Activated T-helper 1 cell treated with anti-CD3 and anti-CD28 coated beads, Interleukin-12 subunit alpha, Interleukin-12 subunit beta, Interleukin-2, Interleukin-4 antibody, amounts not matched to agents 30 ng/mL and 10 ng/mL and 1 ng/mL, durations not matched to agents 14 hours and 24 hours and 36 hours (primary cell): ENCODE results near the gene MRPL44. TPM values are rescaled to one million over a fixed set of nuclear protein-coding genes. Genes with fewer than 3 reads are reported as not detected.
A peak's percentile ranks its signal among the peaks of the same experiment; 100 is the strongest.
"Not testable (repeated sequence)": the region's sequence is repeated elsewhere in the genome, so short reads cannot be mapped to it uniquely, and the experiment has no call there.

ENCODE experiments used
- DNase-seq: peaks from one replicate; pipeline ENCODE4 v3.0.0; 2021; ENCODE audit warnings: low spot score
- H3K27ac Mint-ChIP-seq: one replicate; pipeline ENCODE4 v1.8.0; 2021; ENCODE audit warnings: mild to moderate bottlenecking, mixed read lengths
- H3K27me3 Mint-ChIP-seq: one replicate; pipeline ENCODE4 v1.8.0; 2022; ENCODE audit warnings: mild to moderate bottlenecking, moderate library complexity, mixed read lengths; ENCODE audit not compliant: insufficient read depth
- H3K36me3 Mint-ChIP-seq: one replicate; pipeline ENCODE4 v1.8.0; 2021; ENCODE audit warnings: low read depth, mixed read lengths
- H3K4me1 Mint-ChIP-seq: one replicate; pipeline ENCODE4 v1.8.0; 2021; ENCODE audit warnings: low read depth, mixed read lengths
- H3K4me3 Mint-ChIP-seq: one replicate; pipeline ENCODE4 v1.8.0; 2021; ENCODE audit warnings: mild to moderate bottlenecking, moderate library complexity, mixed read lengths
- H3K9me3 Mint-ChIP-seq: one replicate; pipeline ENCODE4 v1.8.0; 2021; ENCODE audit warnings: mixed read lengths
- intact Hi-C: fragments of 100-400 bp; cut with micrococcal nuclease; formaldehyde crosslinking; loops from one replicate; pipeline ENCODE4 v1.15.1; 2024
- total RNA-seq: library from RNA; stranded (reverse); gene quantifications from 2 replicates; pipeline ENCODE4 v1.2.3, GENCODE V29; 2022

Gene MRPL44
- total RNA-seq, 1 donor from 2014 or later: 35.0 TPM

DNA sequence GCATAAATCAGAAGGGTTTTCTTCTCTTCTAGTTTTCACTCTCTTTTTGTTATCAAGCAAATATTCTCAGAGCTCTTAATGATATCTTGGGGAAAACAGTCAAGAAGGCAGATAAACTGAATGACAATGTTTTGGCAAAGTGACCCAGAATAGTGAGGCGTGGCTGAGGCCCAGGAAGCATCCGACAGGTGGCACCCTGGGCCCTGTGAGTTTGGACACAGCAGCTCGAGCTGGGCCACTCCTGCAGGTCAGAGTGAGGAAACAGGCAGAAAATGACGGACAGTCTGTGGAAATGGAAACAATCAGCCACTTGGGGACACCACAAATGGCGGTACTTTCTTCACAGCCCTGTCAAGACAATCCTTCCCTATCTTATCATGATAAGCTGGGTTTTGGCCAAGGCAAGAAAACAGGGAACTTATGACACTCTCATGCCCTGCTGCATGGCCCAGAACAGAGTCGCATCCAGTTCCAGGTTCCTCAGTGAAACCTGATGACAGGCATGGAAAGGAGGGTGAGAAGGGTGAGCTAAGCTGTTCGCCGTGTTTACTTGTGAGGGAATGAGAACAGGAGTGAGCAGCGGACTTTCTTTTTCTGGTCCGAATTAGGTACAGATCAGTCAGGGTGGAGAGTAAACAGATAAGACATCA is 32.1 kb downstream of the MRPL44 start:
- Mint-ChIP-seq H3K4me3 (no peak overlapping the region), H3K27ac (no peak overlapping the region), H3K36me3 (peaks cover 7% of the 10 kb centered on the region), H3K4me1 (peaks cover 6% of the 10 kb centered on the region), H3K27me3 (no peaks in the 10 kb centered on the region), H3K9me3 (no peaks in the 10 kb centered on the region)
- intact Hi-C loops: no loop called here
- no peak for DNase-seq

DNA sequence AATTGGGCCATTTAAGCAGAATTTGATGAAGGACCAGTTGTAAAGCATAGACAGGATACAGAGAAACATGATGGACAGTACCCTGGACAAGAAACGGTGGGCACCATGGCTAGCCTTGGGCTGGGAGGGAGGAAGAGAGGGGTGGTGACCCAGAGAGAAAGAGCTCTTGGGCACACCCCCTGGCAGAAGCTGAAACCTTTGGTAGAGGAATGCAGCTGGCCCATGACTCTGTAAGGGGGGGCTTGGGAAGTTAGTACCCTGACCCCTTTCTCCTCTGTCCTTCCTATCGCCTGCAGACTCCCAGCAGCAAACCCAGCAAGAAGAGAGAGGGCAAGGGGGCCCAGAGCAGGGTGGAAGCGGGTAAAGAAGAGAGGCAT is 32.6 kb downstream of the MRPL44 start:
- intact Hi-C loops: loop anchor here (5.0 kb wide), 2 partner anchors 152 to 182 kb away; no protein-coding TSS in a partner anchor
- H3K4me3 Mint-ChIP-seq: no peak overlapping the region
- H3K27me3 Mint-ChIP-seq: no peaks in the 10 kb centered on the region
- no peak overlapping the region for H3K27ac Mint-ChIP-seq
- H3K9me3 Mint-ChIP-seq: no peaks in the 10 kb centered on the region
- peaks cover 12% of the 10 kb centered on the region for H3K4me1 Mint-ChIP-seq
- no peak for DNase-seq
- peaks cover 2% of the 10 kb centered on the region for H3K36me3 Mint-ChIP-seq

DNA sequence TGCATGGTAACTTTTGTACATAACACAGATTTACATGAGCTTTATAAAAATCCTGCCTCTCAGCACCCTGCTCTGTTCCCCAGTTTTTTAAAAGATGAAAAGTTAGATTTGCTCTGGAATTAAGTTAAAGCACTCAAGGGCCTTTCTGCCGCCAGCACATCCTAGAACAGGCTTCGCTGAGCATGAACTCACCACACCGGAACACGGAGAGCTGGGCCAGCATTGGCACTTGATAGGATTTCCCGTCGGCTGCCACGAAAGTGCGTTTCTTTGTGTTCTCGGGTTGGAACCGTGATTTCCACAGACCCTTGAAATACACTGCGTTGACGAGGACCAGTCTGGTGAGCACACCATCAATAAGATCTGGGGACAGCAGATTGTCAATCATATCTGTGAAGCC is 34.3 kb downstream of the MRPL44 start:
- no peaks in the 10 kb centered on the region for H3K27me3 Mint-ChIP-seq
- no peaks in the 10 kb centered on the region for H3K36me3 Mint-ChIP-seq
- intact Hi-C loops: loop anchor here (5.0 kb wide), 2 partner anchors 151 to 181 kb away; no protein-coding TSS in a partner anchor
- no peak overlapping the region for H3K27ac Mint-ChIP-seq
- peaks cover 18% of the 10 kb centered on the region for H3K4me1 Mint-ChIP-seq
- no peak overlapping the region for H3K4me3 Mint-ChIP-seq
- H3K9me3 Mint-ChIP-seq: no peaks in the 10 kb centered on the region
- no peak for DNase-seq

DNA sequence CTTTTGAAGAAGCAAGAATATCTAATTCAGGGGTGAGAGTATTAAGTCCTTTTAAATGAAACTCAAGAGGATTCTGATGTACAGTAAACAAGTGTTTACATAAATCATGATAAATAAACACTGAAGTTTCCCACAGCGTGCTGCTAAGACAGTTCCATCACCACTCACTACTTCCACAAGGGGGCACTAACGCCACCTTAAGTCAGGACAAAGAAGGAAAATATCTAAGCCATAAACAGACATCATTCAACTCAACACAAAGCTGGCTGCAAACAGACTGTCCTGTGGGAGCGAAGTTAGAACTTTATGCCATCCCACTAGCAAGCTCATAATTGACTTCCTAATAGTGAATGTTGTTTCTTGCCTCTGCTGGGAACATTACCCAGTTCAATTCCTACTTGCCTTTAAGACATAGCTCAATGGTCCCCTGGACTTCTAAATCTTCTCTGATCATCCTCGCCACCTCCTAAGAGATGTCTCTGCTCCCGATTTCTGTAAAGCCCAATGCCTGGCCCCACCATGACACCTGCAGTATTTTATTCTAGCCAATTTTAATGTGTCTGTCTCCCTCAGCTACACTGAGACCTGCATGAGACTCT is 36.5 kb downstream of the MRPL44 start:
- H3K36me3 Mint-ChIP-seq: peaks cover 6% of the 10 kb centered on the region
- DNase-seq: peak; percentile 46
- H3K4me3 Mint-ChIP-seq: no peak overlapping the region
- H3K9me3 Mint-ChIP-seq: no peaks in the 10 kb centered on the region
- H3K4me1 Mint-ChIP-seq: peaks cover 18% of the 10 kb centered on the region
- no peak overlapping the region for H3K27ac Mint-ChIP-seq
- H3K27me3 Mint-ChIP-seq: no peaks in the 10 kb centered on the region
- intact Hi-C loops: loop anchor here (1.0 to 5.0 kb wide), 8 partner anchors 23 to 376 kb away; partner anchors contain the start of gene SERPINE2

DNA sequence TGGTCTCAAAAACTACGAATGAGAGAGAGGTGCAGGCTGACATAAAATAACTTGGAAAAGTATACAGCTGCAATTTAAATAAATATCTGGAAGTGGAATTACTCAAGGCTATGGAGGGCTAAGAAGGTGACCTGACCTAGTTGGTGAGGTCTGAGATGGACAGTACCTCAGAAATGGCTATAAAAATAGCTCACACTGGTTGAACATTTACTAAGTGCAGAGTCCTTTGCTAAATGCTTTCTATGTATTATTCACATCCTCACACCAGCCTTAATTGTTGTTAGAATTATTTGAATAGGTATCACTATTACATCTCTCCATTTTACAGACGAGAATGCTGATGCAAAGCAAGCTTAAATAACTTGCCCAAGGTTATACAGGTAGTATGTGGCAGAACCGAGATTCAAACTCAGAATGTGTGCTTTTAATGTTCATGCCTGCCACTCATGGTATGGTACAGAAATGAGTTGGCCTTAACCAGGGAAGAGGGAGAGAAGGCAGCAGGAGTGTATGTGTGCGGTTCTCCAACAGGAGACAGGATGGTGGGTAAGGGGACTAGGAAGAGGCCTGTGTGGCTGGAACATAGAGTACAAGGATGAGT is 37.4 kb downstream of the MRPL44 start:
- Mint-ChIP-seq H3K4me1 (peaks cover 18% of the 10 kb centered on the region), H3K36me3 (peaks cover 7% of the 10 kb centered on the region), H3K27me3 (no peaks in the 10 kb centered on the region), H3K4me3 (no peak overlapping the region), H3K27ac (peak overlapping the region; percentile 25), H3K9me3 (no peaks in the 10 kb centered on the region)
- no peak for DNase-seq
- intact Hi-C loops: loop anchor here (2.0 to 5.0 kb wide), 3 partner anchors 32 to 178 kb away; no protein-coding TSS in a partner anchor

- no peak overlapping the region for H3K4me3 Mint-ChIP-seq
- H3K9me3 Mint-ChIP-seq: no peaks in the 10 kb centered on the region
- peaks cover 14% of the 10 kb centered on the region for H3K36me3 Mint-ChIP-seq
- no peaks in the 10 kb centered on the region for H3K27me3 Mint-ChIP-seq
- H3K27ac Mint-ChIP-seq: peak overlapping the region; percentile 29
- DNase-seq: no peak
- intact Hi-C loops: loop anchor here (2.0 kb wide), 1 partner anchor 31 kb away; no protein-coding TSS in a partner anchor
- peaks cover 18% of the 10 kb centered on the region for H3K4me1 Mint-ChIP-seq
These were observed 38.3 kb downstream of the MRPL44 start for GRCh38 chr2:223995569-223995968.

DNA sequence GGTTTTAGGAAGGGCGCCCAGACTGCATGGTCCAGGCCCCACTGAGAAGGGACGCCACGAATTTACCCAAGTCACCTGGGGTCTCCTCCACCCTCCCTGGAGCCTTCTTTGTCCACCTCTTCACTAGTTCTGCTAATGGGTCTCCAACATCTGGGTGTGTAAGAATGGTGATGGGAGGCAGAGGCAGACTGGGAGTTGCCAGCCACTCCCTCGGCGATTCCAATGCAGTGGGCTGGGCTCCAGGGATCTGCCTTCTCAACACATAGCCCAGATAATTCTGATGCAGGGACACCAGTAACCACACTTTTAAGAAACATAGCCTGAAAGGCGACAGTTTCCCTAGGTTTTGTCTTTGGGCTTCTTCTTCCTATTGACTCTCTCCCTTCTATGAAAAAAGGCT is 39.1 kb downstream of the MRPL44 start:
- H3K36me3 Mint-ChIP-seq: peaks cover 22% of the 10 kb centered on the region
- no peak for DNase-seq
- intact Hi-C loops: no loop called here
- peaks cover 18% of the 10 kb centered on the region for H3K4me1 Mint-ChIP-seq
- no peaks in the 10 kb centered on the region for H3K9me3 Mint-ChIP-seq
- no peaks in the 10 kb centered on the region for H3K27me3 Mint-ChIP-seq
- no peak overlapping the region for H3K4me3 Mint-ChIP-seq
- H3K27ac Mint-ChIP-seq: no peak overlapping the region

DNA sequence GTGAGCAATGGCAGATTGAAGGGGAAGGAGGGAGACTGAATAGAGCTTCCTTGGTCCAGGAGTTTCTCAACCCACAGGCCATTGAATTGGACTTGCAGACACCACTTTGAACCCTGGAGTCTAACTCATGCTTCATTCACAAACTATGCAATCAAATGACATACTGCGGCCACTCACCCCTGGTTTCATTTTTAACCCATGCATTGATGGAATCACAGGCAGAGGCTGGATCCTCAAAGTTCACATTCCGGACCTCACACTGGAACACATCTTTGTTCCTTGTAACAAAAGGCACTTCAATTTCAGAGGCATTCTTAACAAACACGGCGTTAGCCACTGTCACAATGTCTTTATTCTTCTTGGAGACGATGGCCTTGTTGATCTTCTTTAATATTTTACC is 40.7 kb downstream of the MRPL44 start:
- Mint-ChIP-seq H3K9me3 (no peaks in the 10 kb centered on the region), H3K4me1 (peaks cover 18% of the 10 kb centered on the region), H3K27ac (no peak overlapping the region), H3K27me3 (no peaks in the 10 kb centered on the region), H3K36me3 (peaks cover 25% of the 10 kb centered on the region), H3K4me3 (no peak overlapping the region)
- DNase-seq: no peak
- intact Hi-C loops: no loop called here

DNA sequence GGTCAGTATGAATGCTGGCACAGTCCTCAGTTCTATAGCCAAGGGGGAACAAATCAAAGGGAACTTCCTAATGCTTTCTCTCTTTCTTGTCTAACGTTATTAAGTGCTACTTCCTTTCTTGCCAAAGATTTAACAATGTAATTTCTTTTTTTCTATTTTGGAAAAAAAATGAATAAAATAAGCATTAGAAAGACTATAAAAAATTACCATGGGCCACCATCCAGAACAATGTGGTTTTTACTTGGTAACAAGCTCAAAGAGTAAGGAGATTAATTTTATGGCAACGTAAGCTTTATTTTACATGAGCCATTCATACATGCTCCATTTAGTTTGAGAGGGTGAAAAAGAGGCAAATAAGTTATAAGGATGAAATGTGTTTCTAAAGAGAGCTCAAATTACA is 41.7 kb downstream of the MRPL44 start:
- H3K4me3 Mint-ChIP-seq: no peak overlapping the region
- H3K27ac Mint-ChIP-seq: no peak overlapping the region
- H3K27me3 Mint-ChIP-seq: no peaks in the 10 kb centered on the region
- H3K9me3 Mint-ChIP-seq: no peaks in the 10 kb centered on the region
- DNase-seq: no peak
- H3K36me3 Mint-ChIP-seq: peaks cover 25% of the 10 kb centered on the region
- peaks cover 16% of the 10 kb centered on the region for H3K4me1 Mint-ChIP-seq
- intact Hi-C loops: no loop called here

DNA sequence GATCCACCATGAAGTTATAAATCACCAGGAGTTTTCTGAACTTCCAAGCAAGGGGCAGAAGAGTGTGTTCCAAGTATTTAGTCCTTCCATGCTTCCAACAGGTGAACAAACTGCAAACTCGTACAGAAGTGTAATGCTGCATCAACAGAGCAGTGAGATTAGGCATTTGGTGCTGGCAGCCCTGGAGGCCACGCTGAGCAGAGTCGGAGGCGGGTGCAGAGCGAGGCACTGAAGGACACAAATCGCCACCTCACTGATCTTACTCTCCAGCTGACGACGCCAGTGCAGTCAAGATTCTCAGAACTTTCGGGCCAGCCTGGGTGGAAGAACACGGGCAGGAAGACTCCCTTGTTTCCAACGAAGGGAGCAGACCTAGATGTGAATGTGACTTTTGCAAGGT is 42.6 kb downstream of the MRPL44 start:
- peaks cover 25% of the 10 kb centered on the region for H3K36me3 Mint-ChIP-seq
- no peak for DNase-seq
- no peak overlapping the region for H3K27ac Mint-ChIP-seq
- H3K27me3 Mint-ChIP-seq: no peaks in the 10 kb centered on the region
- no peak overlapping the region for H3K4me3 Mint-ChIP-seq
- no peaks in the 10 kb centered on the region for H3K9me3 Mint-ChIP-seq
- intact Hi-C loops: no loop called here
- peaks cover 7% of the 10 kb centered on the region for H3K4me1 Mint-ChIP-seq

DNA sequence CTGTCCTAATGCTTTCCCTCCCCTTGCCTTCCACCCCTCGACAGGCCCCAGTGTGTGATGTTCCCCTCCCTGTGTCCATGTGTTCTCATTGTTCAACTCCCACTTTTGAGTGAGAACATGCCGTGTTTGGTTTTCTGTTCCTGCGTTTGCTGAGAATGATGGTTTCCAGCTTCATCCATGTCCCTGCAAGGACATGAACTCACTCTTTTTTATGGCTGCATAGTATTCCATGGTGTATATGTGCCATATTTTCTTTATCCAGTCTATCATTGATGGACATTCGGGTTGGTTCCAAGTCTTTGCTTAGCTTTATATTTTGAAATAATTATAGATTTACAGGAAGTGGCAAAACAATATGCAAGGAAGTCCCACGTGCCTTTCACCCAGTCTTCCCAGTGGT is 43.4 kb downstream of the MRPL44 start:
- intact Hi-C loops, H3K27me3 Mint-ChIP-seq, H3K4me3 Mint-ChIP-seq, H3K9me3 Mint-ChIP-seq, H3K27ac Mint-ChIP-seq, H3K4me1 Mint-ChIP-seq, DNase-seq: not testable (repeated sequence)
- H3K36me3 Mint-ChIP-seq: peaks cover 25% of the 10 kb centered on the region

GRCh38 chr2:224004105-224004695 is 46.9 kb downstream of the MRPL44 start:
- Mint-ChIP-seq H3K4me1 (no peaks in the 10 kb centered on the region), H3K36me3 (peaks cover 20% of the 10 kb centered on the region), H3K27ac (no peak overlapping the region), H3K27me3 (no peaks in the 10 kb centered on the region), H3K4me3 (no peak overlapping the region), H3K9me3 (no peaks in the 10 kb centered on the region)
- intact Hi-C loops: no loop called here
- DNase-seq: no peak

DNA sequence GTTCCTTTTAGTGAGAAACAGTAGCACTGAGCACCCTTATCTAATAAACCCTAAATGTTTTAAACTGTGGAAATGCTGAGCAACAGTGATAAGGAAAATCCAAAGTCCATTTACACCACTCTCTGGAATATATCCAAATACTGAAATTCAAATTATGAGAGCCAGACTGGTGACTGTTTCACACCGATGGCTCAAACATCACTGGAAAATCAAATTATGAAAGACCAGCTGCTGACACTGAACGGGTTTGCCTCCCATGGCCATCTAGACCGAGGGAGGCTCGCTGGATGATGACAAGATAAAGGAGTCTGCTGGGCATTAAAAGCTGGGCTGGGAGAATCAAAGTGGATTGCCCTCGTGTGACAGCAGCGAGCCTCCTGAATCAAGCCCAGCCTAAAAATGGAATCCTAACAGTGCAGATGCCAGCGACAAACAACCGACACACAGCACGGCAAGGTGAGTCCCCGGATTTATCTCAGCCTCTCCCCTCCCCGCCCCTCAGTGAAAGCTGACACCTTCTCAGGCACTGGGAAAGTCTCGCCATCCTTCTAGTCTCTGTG is 51.5 kb downstream of the MRPL44 start:
- H3K4me3 Mint-ChIP-seq: no peak overlapping the region
- no peak for DNase-seq
- intact Hi-C loops: no loop called here
- peaks cover 16% of the 10 kb centered on the region for H3K4me1 Mint-ChIP-seq
- H3K27ac Mint-ChIP-seq: no peak overlapping the region
- H3K9me3 Mint-ChIP-seq: peaks cover 5% of the 10 kb centered on the region
- H3K36me3 Mint-ChIP-seq: peaks cover 9% of the 10 kb centered on the region
- H3K27me3 Mint-ChIP-seq: no peaks in the 10 kb centered on the region
